ENCODE measurements around the gene ALDH16A1.

ALDH16A1 gene

DNA sequence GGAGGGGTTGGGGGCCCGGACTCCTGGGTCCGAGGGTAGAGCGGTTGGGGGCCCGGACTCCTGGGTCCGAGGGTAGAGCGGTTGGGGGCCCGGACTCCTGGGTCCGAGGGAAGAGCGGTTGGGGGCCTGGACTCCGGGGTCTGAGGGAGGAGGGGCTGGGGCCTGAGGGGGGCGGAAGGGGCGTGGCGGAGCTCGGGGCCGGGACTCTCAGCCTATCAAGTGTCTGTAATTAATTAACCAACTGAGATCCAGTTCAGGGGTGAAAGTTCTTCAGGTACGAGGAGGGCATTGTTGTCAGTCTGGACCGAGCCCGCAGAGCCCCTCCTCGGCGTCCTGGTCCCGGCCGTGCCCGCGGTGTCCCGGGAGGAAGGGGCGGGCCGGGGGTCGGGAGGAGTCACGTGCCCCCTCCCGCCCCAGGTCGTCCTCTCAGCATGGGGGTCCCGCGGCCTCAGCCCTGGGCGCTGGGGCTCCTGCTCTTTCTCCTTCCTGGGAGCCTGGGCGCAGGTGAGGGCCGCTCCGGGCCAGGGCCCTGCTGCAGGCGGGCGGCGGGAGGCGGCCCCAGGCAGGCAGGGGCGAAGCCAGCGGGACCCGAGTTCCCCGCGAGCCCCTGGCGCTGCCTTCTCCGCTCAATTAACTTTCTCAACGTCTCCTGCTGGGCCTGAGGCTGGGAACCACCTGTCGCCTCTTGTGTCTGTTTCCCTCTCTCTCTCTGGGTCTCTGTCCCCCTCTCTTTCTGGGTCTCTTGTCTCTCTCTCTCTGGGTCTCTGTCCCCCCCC, 60.1 kb downstream of the ALDH16A1 start:
- in situ Hi-C loops (cut with HindIII; ENCODE audit: low sequenced_read_pairs): loop anchor here (5.0 to 10.0 kb wide), 2 partner anchors 49 to 132 kb away; partner anchors contain the start of genes RRAS and SCAF1
- peak overlapping the region; percentile 78 for H3K4me3 ChIP-seq (ENCODE audit: low read depth, low read length)
- TF ChIP-seq, protein P1, sequence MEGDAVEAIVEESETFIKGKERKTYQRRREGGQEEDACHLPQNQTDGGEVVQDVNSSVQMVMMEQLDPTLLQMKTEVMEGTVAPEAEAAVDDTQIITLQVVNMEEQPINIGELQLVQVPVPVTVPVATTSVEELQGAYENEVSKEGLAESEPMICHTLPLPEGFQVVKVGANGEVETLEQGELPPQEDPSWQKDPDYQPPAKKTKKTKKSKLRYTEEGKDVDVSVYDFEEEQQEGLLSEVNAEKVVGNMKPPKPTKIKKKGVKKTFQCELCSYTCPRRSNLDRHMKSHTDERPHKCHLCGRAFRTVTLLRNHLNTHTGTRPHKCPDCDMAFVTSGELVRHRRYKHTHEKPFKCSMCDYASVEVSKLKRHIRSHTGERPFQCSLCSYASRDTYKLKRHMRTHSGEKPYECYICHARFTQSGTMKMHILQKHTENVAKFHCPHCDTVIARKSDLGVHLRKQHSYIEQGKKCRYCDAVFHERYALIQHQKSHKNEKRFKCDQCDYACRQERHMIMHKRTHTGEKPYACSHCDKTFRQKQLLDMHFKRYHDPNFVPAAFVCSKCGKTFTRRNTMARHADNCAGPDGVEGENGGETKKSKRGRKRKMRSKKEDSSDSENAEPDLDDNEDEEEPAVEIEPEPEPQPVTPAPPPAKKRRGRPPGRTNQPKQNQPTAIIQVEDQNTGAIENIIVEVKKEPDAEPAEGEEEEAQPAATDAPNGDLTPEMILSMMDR (IDR thresholded peaks at IDR 0.05; ENCODE audit: low read depth, low read length, missing control alignments): no peak
- no peak for DNase-seq (ENCODE audit: low read depth)

DNA sequence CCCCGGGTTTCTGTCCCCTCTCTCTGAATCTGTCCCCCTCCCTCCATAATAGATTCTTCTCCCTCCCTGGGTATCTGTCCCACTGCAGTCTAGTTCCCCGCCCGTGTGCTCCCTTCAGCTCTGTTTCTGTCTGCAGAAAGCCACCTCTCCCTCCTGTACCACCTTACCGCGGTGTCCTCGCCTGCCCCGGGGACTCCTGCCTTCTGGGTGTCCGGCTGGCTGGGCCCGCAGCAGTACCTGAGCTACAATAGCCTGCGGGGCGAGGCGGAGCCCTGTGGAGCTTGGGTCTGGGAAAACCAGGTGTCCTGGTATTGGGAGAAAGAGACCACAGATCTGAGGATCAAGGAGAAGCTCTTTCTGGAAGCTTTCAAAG, 60.7 kb downstream of the ALDH16A1 start:
- TF ChIP-seq, protein P1 (IDR thresholded peaks at IDR 0.05; ENCODE audit: low read depth, low read length, missing control alignments): no peak
- in situ Hi-C loops (cut with HindIII; ENCODE audit: low sequenced_read_pairs): loop anchor here (5.0 to 10.0 kb wide), 2 partner anchors 49 to 131 kb away; partner anchors contain the start of genes RRAS and SCAF1
- peak overlapping the region; percentile 78 for H3K4me3 ChIP-seq (ENCODE audit: low read depth, low read length)
- DNase-seq (ENCODE audit: low read depth): no peak

DNA sequence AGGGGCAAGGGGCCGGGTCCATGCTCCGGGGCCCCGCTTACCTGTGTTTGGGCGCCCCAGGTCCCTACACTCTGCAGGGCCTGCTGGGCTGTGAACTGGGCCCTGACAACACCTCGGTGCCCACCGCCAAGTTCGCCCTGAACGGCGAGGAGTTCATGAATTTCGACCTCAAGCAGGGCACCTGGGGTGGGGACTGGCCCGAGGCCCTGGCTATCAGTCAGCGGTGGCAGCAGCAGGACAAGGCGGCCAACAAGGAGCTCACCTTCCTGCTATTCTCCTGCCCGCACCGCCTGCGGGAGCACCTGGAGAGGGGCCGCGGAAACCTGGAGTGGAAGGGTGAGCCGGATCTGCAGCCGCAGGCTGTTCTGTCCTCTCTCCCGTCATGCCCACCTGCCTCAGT, 61.1 kb downstream of the ALDH16A1 start:
- TF ChIP-seq, protein P1 (IDR thresholded peaks at IDR 0.05; ENCODE audit: low read depth, low read length, missing control alignments): no peak
- peak overlapping the region; percentile 78 for H3K4me3 ChIP-seq (ENCODE audit: low read depth, low read length)
- no peak for DNase-seq (ENCODE audit: low read depth)
- in situ Hi-C loops (cut with HindIII; ENCODE audit: low sequenced_read_pairs): loop anchor here (5.0 to 10.0 kb wide), 2 partner anchors 48 to 131 kb away; partner anchors contain the start of genes RRAS and SCAF1

DNA sequence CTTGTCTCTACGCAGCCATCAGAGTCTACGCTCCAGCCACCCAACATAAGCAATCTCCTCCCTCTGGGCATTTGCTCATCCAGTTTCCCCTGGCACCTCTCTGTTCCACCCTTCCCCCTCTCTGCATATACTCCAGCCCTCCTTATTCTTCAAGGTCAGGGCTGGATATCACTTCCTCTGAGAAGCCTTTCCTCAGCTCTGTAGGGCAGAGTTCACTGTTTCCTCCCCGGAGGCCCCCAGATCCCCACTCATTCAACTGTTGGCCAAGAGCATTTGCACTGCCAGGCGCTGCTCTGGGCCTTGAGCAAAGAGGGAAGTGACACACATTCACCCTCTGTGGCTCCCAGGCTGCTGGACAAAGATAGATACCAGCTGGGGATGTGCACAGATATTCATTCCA, 62.7 kb downstream of the ALDH16A1 start:
- in situ Hi-C loops (cut with HindIII; ENCODE audit: low sequenced_read_pairs): loop anchor here (10.0 kb wide), 1 partner anchor 129 kb away; the partner anchor contains the start of genes RRAS and SCAF1
- TF ChIP-seq, protein P1 (IDR thresholded peaks at IDR 0.05; ENCODE audit: low read depth, low read length, missing control alignments): no peak
- no peak overlapping the region for H3K4me3 ChIP-seq (ENCODE audit: low read depth, low read length)
- DNase-seq (ENCODE audit: low read depth): no peak

DNA sequence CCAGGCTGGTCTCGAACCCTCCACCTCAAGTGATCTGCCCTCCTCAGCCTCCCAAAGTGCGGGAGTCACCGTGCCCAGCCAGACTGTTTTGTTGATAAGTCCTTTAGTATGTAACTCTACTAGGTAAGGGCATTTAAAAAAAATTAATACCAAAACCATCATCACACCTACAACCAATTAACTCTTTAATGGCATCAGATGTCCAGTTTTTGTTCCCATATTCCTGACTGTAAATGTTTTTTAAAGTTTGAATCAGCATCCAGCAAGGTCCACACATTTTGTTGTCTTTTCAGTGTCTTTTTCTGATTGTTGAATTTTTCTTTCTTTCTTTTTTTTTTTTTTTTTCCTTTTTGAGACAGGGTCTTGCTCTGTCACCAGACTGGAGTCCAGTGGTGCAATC, 65.0 kb downstream of the ALDH16A1 start:
- in situ Hi-C loops (cut with HindIII; ENCODE audit: low sequenced_read_pairs): loop anchor here (10.0 kb wide), 1 partner anchor 127 kb away; the partner anchor contains the start of genes RRAS and SCAF1
- H3K4me3 ChIP-seq (ENCODE audit: low read depth, low read length): no peak overlapping the region
- TF ChIP-seq, protein P1 (IDR thresholded peaks at IDR 0.05; ENCODE audit: low read depth, low read length, missing control alignments): no peak
- no peak for DNase-seq (ENCODE audit: low read depth)
